GM12891 (cell line): ENCODE measurements around the gene L3MBTL1.

Experiments
- PAX5 ChIP-seq: IDR thresholded peaks from 2 replicates; pipeline ENCODE4 v1.6.1; 2011; ENCODE audit warnings: low read length, moderate library complexity, mild to moderate bottlenecking; ENCODE audit not compliant: insufficient read depth, severe bottlenecking
- POLR2A ChIP-seq: IDR thresholded peaks from 2 replicates; pipeline ENCODE4 v1.6.1; 2011; ENCODE audit warnings: low read depth, low read length, control low read depth
- POLR2AphosphoS5 ChIP-seq: IDR thresholded peaks from 2 replicates; pipeline ENCODE4 v1.6.1; 2011; ENCODE audit warnings: low read depth, low read length, control low read depth
- POU2F2 ChIP-seq: IDR thresholded peaks from 2 replicates; pipeline ENCODE4 v1.6.1; 2011; ENCODE audit warnings: low read depth, mild to moderate bottlenecking, control low read depth, low read length, moderate library complexity
- SPI1 ChIP-seq: IDR thresholded peaks from 2 replicates; pipeline ENCODE4 v1.6.1; 2011; ENCODE audit warnings: low read depth, low read length, control low read depth
- TAF1 ChIP-seq: IDR thresholded peaks from 2 replicates; pipeline ENCODE4 v1.6.1; 2011; ENCODE audit warnings: low read depth, low read length, control low read depth

- TF ChIP-seq TAF1 (no peak), POLR2A (no peak), POLR2AphosphoS5 (no peak), SPI1 (no peak), POU2F2 (no peak), PAX5 (no peak)
Observed at GRCh38 chr20:43544501-43544900, 37.0 kb downstream of the L3MBTL1 start.
